WTC11 (cell line): Measurements from ENCODE around the gene EPB41. TPM values are rescaled to one million over a fixed set of nuclear protein-coding genes. Genes with fewer than 3 reads are reported as not detected.

Experiments used
- ATAC-seq: fragments of 200-7000 bp; cut with Tn5 transposase; 2 replicates; pipeline ENCODE4 v1.10.0; 2021; ENCODE audit warnings: mild to moderate bottlenecking, moderate library complexity
- CTCF ChIA-PET: fragments of 300-600 bp; sonication (Branson Sonifier 250); formaldehyde crosslinking; loops from one replicate; lab custom pipeline; 2021; ENCODE audit warnings: antibody characterized with exemption; lab: Charles Lee
- POLR2A ChIA-PET: fragments of 350-600 bp; sonication (Branson Sonifier 250); formaldehyde crosslinking; loops from one replicate; lab custom pipeline; 2021; ENCODE audit warnings: antibody characterized with exemption; lab: Charles Lee
- DNase-seq: peaks from one replicate; pipeline ENCODE4 v3.0.0; 2021; ENCODE audit warnings: low spot score
- H3K27ac Mint-ChIP-seq: 2 replicates; pipeline ENCODE4 v1.8.0; 2021; ENCODE audit warnings: mixed read lengths
- H3K27me3 Mint-ChIP-seq: 2 replicates; pipeline ENCODE4 v1.8.0; 2021; ENCODE audit warnings: low read depth, mild to moderate bottlenecking, moderate library complexity, mixed read lengths
- H3K36me3 Mint-ChIP-seq: 2 replicates; pipeline ENCODE4 v1.8.0; 2021; ENCODE audit warnings: mixed read lengths
- H3K4me1 Mint-ChIP-seq: 2 replicates; pipeline ENCODE4 v1.8.0; 2022; ENCODE audit warnings: mixed read lengths
- H3K4me3 Mint-ChIP-seq: 2 replicates; pipeline ENCODE4 v1.8.0; 2021; ENCODE audit warnings: mild to moderate bottlenecking, moderate library complexity, mixed read lengths
- H3K9me3 Mint-ChIP-seq: 2 replicates; pipeline ENCODE4 v1.8.0; 2021; ENCODE audit warnings: mixed read lengths
- ELF4 ChIP-seq: sonication (generic); formaldehyde crosslinking; IDR thresholded peaks from 2 replicates; pipeline ENCODE4 v1.8.1; 2022; ENCODE audit warnings: low read depth, mild to moderate bottlenecking, moderate library complexity, missing genetic modification reagents
- ESRRA ChIP-seq: sonication (generic); formaldehyde crosslinking; IDR thresholded peaks from 2 replicates; pipeline ENCODE4 v1.8.1; 2022; ENCODE audit warnings: mild to moderate bottlenecking, missing genetic modification reagents, borderline replicate concordance
- GTF2I ChIP-seq: fragments of 250-450 bp; sonication (Bioruptor Pico); conservative IDR thresholded peaks from 2 replicates; pipeline ENCODE4 v1.4.0; 2021; ENCODE audit warnings: mild to moderate bottlenecking
- MXD4 ChIP-seq: fragments of 250-450 bp; sonication (Bioruptor Pico); IDR thresholded peaks from 2 replicates; pipeline ENCODE4 v1.8.0; 2021; ENCODE audit warnings: mild to moderate bottlenecking, moderate library complexity, borderline replicate concordance
- NFATC4 ChIP-seq: fragments of 250-450 bp; sonication (Bioruptor Pico); IDR thresholded peaks from 2 replicates; pipeline ENCODE4 v1.9.0; 2021; ENCODE audit warnings: mild to moderate bottlenecking
- PRRX2 ChIP-seq: fragments of 250-450 bp; sonication (Bioruptor Pico); IDR thresholded peaks from 2 replicates; pipeline ENCODE4 v1.8.0; 2021; ENCODE audit warnings: mild to moderate bottlenecking
- RORB ChIP-seq: fragments of 250-450 bp; sonication (Bioruptor Pico); IDR thresholded peaks from 2 replicates; pipeline ENCODE4 v1.9.0; 2021; ENCODE audit warnings: mild to moderate bottlenecking
- TEAD4 ChIP-seq: sonication (generic); formaldehyde crosslinking; IDR thresholded peaks from 2 replicates; pipeline ENCODE4 v1.8.0; 2022; ENCODE audit warnings: mild to moderate bottlenecking, missing genetic modification reagents
- ZNF121 ChIP-seq: sonication (generic); formaldehyde crosslinking; IDR thresholded peaks from 2 replicates; pipeline ENCODE4 v1.8.0; 2023; ENCODE audit warnings: missing genetic modification reagents
- total RNA-seq: library from RNA; stranded (reverse); gene quantifications from 3 replicates; pipeline ENCODE4 v1.2.3, GENCODE V29; 2021
- TF ChIP-seq, protein P1 (sequence below): sonication (generic); formaldehyde crosslinking; IDR thresholded peaks from 2 replicates; pipeline ENCODE4 v1.8.0; 2023; ENCODE audit warnings: missing genetic modification reagents
- TF ChIP-seq, protein P2 (sequence below): fragments of 250-450 bp; sonication (Bioruptor Pico); IDR thresholded peaks from 2 replicates; pipeline ENCODE4 v1.8.0; 2021; ENCODE audit warnings: mild to moderate bottlenecking
- TF ChIP-seq, protein P3 (sequence below): sonication (generic); formaldehyde crosslinking; IDR thresholded peaks from 2 replicates; pipeline ENCODE4 v1.8.1; 2023; ENCODE audit warnings: mild to moderate bottlenecking, moderate library complexity, missing genetic modification reagents
- TF ChIP-seq, protein P4 (sequence below): sonication (generic); formaldehyde crosslinking; IDR thresholded peaks from 2 replicates; pipeline ENCODE4 v1.8.1; 2023; ENCODE audit warnings: mild to moderate bottlenecking, missing genetic modification reagents, moderate library complexity
- TF ChIP-seq, protein P5 (sequence below): sonication (generic); formaldehyde crosslinking; IDR thresholded peaks from 2 replicates; pipeline ENCODE4 v1.8.1; 2023; ENCODE audit warnings: mild to moderate bottlenecking, missing genetic modification reagents
- TF ChIP-seq, protein P6 (sequence below): sonication (generic); formaldehyde crosslinking; conservative IDR thresholded peaks from 2 replicates; pipeline ENCODE4 v1.8.1; 2022; ENCODE audit warnings: mild to moderate bottlenecking, missing genetic modification reagents
- TF ChIP-seq, protein P7 (sequence below): sonication (generic); formaldehyde crosslinking; conservative IDR thresholded peaks from 2 replicates; pipeline ENCODE4 v1.8.1; 2023; ENCODE audit warnings: mild to moderate bottlenecking, low read depth, missing genetic modification reagents, moderate library complexity
- TF ChIP-seq, protein P8 (sequence below): sonication (generic); formaldehyde crosslinking; IDR thresholded peaks from 2 replicates; pipeline ENCODE4 v1.8.0; 2022; ENCODE audit warnings: mild to moderate bottlenecking, missing genetic modification reagents
- TF ChIP-seq, protein P9 (sequence below): sonication (generic); formaldehyde crosslinking; IDR thresholded peaks from 2 replicates; pipeline ENCODE4 v1.8.1; 2023; ENCODE audit warnings: mild to moderate bottlenecking, missing genetic modification reagents, moderate library complexity

EPB41 gene
- total RNA-seq, 1 experiment from 2014 or later = 85.0 TPM

DNA sequence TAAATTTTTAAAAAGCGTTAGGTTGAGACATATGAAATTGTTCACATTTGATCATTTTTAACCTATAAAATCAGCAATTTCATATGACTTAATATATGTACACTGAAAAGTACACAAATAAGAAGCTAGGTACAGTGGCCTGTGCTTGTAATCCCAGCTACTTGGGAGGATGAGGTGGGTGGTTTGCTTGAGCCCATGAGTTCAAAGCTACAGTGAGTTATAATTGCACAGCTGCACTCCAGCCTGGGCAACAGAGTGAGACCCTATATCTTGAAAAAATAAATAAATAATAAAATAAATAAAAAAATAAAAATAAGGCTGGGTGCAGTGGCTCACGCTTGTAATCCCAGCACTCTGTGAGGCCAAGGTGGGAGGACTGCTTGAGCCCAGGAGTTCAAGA, 5.2 kb upstream of the EPB41 start:
- no peak overlapping the region for H3K4me3 Mint-ChIP-seq
- DNase-seq (no peak), ATAC-seq (no peak)
- no peaks in the 10 kb centered on the region for H3K27me3 Mint-ChIP-seq
- peaks cover 3% of the 10 kb centered on the region; the same call in 1 of the 2 replicates for H3K36me3 Mint-ChIP-seq
- H3K27ac Mint-ChIP-seq = no peak overlapping the region
- TF ChIP-seq, protein P1, sequence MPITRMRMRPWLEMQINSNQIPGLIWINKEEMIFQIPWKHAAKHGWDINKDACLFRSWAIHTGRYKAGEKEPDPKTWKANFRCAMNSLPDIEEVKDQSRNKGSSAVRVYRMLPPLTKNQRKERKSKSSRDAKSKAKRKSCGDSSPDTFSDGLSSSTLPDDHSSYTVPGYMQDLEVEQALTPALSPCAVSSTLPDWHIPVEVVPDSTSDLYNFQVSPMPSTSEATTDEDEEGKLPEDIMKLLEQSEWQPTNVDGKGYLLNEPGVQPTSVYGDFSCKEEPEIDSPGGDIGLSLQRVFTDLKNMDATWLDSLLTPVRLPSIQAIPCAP (CRISPR knock-in tag) = no peak
- no peak for TF ChIP-seq ZNF121
- TF ChIP-seq RORB = no peak
- TF ChIP-seq, protein P2, sequence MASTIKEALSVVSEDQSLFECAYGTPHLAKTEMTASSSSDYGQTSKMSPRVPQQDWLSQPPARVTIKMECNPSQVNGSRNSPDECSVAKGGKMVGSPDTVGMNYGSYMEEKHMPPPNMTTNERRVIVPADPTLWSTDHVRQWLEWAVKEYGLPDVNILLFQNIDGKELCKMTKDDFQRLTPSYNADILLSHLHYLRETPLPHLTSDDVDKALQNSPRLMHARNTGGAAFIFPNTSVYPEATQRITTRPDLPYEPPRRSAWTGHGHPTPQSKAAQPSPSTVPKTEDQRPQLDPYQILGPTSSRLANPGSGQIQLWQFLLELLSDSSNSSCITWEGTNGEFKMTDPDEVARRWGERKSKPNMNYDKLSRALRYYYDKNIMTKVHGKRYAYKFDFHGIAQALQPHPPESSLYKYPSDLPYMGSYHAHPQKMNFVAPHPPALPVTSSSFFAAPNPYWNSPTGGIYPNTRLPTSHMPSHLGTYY (CRISPR knock-in tag) = no peak
- peaks cover 7% of the 10 kb centered on the region for H3K4me1 Mint-ChIP-seq
- CTCF ChIA-PET = interaction anchor here (0.9 to 2.0 kb wide), 2 partner anchors 16 to 216 kb away, joined by 4 to 8 read pairs; no protein-coding TSS in a partner anchor
- H3K9me3 Mint-ChIP-seq = peaks cover 3% of the 10 kb centered on the region
- POLR2A ChIA-PET = no interaction called here

DNA sequence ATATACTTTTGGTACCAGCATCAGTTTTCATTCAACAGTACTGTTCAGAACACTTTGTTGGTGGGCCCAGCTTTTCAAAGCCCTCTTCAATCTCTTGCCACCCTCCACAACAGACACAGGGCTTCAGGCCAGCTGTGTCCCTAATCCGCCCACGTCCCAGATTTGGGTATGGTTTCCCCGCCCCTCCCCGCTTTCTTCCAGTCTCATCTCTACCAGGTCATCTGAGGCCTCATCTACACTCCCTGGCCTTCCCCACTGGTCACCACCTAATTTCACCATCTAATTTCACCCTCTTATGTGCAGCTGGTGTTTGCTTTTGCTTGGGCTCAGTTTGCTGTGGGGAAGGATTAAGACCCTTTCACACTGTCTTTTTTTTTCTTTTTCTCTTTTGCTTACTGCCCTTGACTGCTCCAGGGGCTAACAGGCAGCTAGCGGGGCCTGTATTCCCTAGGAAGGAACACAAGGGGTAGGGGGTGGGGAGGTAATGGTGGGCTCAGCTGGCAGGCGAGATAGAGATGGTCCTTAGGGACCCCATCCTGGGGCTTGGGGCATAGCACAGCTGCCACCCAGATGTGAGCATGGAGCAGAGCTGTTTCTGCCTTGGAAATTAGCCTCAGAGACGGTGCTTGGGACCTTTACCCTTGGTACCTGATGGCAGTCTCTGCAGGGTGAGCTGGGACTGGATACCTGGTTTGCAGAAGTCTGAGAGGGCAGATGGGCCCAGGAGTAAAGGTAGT, 3.8 kb upstream of the EPB41 start:
- CTCF ChIA-PET = interaction anchor here (1.4 to 2.0 kb wide), 3 partner anchors 17 to 73 kb away, joined by 4 to 8 read pairs (median 5); no protein-coding TSS in a partner anchor

DNA sequence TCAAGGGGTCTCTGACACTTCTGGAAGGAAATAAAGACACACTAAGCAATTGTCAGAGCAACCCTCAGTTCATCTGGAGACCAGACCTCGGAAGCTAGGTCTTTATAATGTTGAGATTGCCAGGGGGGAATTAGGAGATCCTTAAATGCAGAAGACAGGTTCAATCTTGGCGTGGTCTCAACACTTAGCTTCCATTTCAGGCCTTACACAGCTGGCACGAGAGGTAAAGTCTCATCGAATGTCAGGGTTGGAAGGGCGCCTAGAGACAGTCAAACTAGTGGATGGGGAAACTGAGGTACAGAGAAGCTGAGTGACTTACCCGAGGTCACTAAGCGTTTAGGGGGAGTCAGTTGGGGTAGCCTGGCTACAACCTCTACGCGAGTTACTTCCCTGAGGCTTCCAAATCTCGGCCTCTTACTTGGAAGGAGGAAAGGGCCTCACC, 562 bp upstream of the EPB41 start:
- Mint-ChIP-seq H3K36me3 (no peaks in the 10 kb centered on the region), H3K9me3 (no peaks in the 10 kb centered on the region), H3K4me1 (peaks cover 24% of the 10 kb centered on the region), H3K4me3 (peak overlapping the region; percentile 68), H3K27ac (no peak overlapping the region; the same call in 1 of the 2 replicates), H3K27me3 (no peaks in the 10 kb centered on the region)
- ChIA-PET CTCF (interaction anchor here (0.8 to 2.4 kb wide), 16 partner anchors 11 to 822 kb away, joined by 3 to 23 read pairs (median 4); partner anchors contain the start of gene TMEM200B), POLR2A (interaction anchor here (0.6 to 1.9 kb wide), 13 partner anchors 11 to 273 kb away, joined by 3 to 7 read pairs (median 4); partner anchors contain the start of genes SRSF4 and YTHDF2)
- TF ChIP-seq, protein P3, sequence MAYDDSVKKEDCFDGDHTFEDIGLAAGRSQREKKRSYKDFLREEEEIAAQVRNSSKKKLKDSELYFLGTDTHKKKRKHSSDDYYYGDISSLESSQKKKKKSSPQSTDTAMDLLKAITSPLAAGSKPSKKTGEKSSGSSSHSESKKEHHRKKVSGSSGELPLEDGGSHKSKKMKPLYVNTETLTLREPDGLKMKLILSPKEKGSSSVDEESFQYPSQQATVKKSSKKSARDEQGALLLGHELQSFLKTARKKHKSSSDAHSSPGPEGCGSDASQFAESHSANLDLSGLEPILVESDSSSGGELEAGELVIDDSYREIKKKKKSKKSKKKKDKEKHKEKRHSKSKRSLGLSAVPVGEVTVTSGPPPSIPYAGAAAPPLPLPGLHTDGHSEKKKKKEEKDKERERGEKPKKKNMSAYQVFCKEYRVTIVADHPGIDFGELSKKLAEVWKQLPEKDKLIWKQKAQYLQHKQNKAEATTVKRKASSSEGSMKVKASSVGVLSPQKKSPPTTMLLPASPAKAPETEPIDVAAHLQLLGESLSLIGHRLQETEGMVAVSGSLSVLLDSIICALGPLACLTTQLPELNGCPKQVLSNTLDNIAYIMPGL (CRISPR knock-in tag) = no peak
- TF ChIP-seq, protein P4, sequence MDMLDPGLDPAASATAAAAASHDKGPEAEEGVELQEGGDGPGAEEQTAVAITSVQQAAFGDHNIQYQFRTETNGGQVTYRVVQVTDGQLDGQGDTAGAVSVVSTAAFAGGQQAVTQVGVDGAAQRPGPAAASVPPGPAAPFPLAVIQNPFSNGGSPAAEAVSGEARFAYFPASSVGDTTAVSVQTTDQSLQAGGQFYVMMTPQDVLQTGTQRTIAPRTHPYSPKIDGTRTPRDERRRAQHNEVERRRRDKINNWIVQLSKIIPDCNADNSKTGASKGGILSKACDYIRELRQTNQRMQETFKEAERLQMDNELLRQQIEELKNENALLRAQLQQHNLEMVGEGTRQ (CRISPR knock-in tag) = no peak
- TF ChIP-seq TEAD4 (CRISPR knock-in tag) (no peak), MXD4 (CRISPR knock-in tag) (no peak), ESRRA (CRISPR knock-in tag) (no peak), GTF2I (CRISPR knock-in tag) (no peak)
- TF ChIP-seq, protein P5, sequence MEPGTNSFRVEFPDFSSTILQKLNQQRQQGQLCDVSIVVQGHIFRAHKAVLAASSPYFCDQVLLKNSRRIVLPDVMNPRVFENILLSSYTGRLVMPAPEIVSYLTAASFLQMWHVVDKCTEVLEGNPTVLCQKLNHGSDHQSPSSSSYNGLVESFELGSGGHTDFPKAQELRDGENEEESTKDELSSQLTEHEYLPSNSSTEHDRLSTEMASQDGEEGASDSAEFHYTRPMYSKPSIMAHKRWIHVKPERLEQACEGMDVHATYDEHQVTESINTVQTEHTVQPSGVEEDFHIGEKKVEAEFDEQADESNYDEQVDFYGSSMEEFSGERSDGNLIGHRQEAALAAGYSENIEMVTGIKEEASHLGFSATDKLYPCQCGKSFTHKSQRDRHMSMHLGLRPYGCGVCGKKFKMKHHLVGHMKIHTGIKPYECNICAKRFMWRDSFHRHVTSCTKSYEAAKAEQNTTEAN = no peak
- TF ChIP-seq, protein P6, sequence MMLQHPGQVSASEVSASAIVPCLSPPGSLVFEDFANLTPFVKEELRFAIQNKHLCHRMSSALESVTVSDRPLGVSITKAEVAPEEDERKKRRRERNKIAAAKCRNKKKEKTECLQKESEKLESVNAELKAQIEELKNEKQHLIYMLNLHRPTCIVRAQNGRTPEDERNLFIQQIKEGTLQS (CRISPR knock-in tag) = no peak
- TF ChIP-seq, protein P7, sequence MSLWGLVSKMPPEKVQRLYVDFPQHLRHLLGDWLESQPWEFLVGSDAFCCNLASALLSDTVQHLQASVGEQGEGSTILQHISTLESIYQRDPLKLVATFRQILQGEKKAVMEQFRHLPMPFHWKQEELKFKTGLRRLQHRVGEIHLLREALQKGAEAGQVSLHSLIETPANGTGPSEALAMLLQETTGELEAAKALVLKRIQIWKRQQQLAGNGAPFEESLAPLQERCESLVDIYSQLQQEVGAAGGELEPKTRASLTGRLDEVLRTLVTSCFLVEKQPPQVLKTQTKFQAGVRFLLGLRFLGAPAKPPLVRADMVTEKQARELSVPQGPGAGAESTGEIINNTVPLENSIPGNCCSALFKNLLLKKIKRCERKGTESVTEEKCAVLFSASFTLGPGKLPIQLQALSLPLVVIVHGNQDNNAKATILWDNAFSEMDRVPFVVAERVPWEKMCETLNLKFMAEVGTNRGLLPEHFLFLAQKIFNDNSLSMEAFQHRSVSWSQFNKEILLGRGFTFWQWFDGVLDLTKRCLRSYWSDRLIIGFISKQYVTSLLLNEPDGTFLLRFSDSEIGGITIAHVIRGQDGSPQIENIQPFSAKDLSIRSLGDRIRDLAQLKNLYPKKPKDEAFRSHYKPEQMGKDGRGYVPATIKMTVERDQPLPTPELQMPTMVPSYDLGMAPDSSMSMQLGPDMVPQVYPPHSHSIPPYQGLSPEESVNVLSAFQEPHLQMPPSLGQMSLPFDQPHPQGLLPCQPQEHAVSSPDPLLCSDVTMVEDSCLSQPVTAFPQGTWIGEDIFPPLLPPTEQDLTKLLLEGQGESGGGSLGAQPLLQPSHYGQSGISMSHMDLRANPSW (CRISPR knock-in tag) = no peak
- TF ChIP-seq, protein P8, sequence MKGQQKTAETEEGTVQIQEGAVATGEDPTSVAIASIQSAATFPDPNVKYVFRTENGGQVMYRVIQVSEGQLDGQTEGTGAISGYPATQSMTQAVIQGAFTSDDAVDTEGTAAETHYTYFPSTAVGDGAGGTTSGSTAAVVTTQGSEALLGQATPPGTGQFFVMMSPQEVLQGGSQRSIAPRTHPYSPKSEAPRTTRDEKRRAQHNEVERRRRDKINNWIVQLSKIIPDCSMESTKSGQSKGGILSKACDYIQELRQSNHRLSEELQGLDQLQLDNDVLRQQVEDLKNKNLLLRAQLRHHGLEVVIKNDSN (CRISPR knock-in tag) = no peak
- DNase-seq (no peak), ATAC-seq (no peak)

More for the DNA sequence above, 3.8 kb upstream of the EPB41 start:
- ATAC-seq (no peak), DNase-seq (no peak)
- Mint-ChIP-seq H3K9me3 (no peaks in the 10 kb centered on the region), H3K27ac (no peak overlapping the region), H3K4me3 (no peak overlapping the region), H3K27me3 (no peaks in the 10 kb centered on the region), H3K36me3 (no peaks in the 10 kb centered on the region), H3K4me1 (peaks cover 11% of the 10 kb centered on the region)
- TF ChIP-seq PRRX2 (CRISPR knock-in tag) (no peak), ELF4 (CRISPR knock-in tag) (no peak), NFATC4 (CRISPR knock-in tag) (no peak)
- TF ChIP-seq, protein P9, sequence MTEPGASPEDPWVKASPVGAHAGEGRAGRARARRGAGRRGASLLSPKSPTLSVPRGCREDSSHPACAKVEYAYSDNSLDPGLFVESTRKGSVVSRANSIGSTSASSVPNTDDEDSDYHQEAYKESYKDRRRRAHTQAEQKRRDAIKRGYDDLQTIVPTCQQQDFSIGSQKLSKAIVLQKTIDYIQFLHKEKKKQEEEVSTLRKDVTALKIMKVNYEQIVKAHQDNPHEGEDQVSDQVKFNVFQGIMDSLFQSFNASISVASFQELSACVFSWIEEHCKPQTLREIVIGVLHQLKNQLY (CRISPR knock-in tag) = no peak
- TF ChIP-seq, protein P6 (CRISPR knock-in tag) = no peak
- POLR2A ChIA-PET = no interaction called here
